ENCODE measurements around the gene IDUA. TPM values are rescaled to one million over a fixed set of nuclear protein-coding genes. Genes with fewer than 3 reads are reported as not detected.

The IDUA gene
- total RNA-seq, 1 donor from 2014 or later: 34.3 TPM

- Mint-ChIP-seq H3K4me1 (ENCODE audit: low read depth) (no peaks in the 10 kb centered on the region), H3K27ac (no peak overlapping the region), H3K9me3 (no peaks in the 10 kb centered on the region), H3K27me3 (ENCODE audit: insufficient read depth) (no peaks in the 10 kb centered on the region), H3K36me3 (ENCODE audit: low read depth) (peaks cover 4% of the 10 kb centered on the region), H3K4me3 (no peak overlapping the region)
- intact Hi-C loops (cut with micrococcal nuclease): no loop called here
- no peak for DNase-seq (ENCODE audit: low spot score)
Observed at GRCh38 chr4:951594-952468, 35.0 kb upstream of the IDUA start.

- Mint-ChIP-seq H3K4me1 (ENCODE audit: low read depth) (no peaks in the 10 kb centered on the region), H3K9me3 (no peaks in the 10 kb centered on the region), H3K4me3 (no peak overlapping the region), H3K27ac (no peak overlapping the region), H3K36me3 (ENCODE audit: low read depth) (peaks cover 4% of the 10 kb centered on the region), H3K27me3 (ENCODE audit: insufficient read depth) (no peaks in the 10 kb centered on the region)
- intact Hi-C loops (cut with micrococcal nuclease): no loop called here
- DNase-seq (ENCODE audit: low spot score): no peak
Observed at GRCh38 chr4:952881-953573, 33.8 kb upstream of the IDUA start.

- Mint-ChIP-seq H3K27me3 (ENCODE audit: insufficient read depth) (no peaks in the 10 kb centered on the region), H3K9me3 (no peaks in the 10 kb centered on the region), H3K4me1 (ENCODE audit: low read depth) (no peaks in the 10 kb centered on the region), H3K27ac (no peak overlapping the region), H3K4me3 (no peak overlapping the region), H3K36me3 (ENCODE audit: low read depth) (peaks cover 4% of the 10 kb centered on the region)
- intact Hi-C loops (cut with micrococcal nuclease): no loop called here
- no peak for DNase-seq (ENCODE audit: low spot score)
Observed at GRCh38 chr4:953574-953915, 33.3 kb upstream of the IDUA start.

GRCh38 chr4:954211-955020 is 32.4 kb upstream of the IDUA start:
- Mint-ChIP-seq H3K27me3 (ENCODE audit: insufficient read depth) (no peaks in the 10 kb centered on the region), H3K4me3 (no peak overlapping the region), H3K27ac (no peak overlapping the region), H3K9me3 (no peaks in the 10 kb centered on the region), H3K4me1 (ENCODE audit: low read depth) (no peaks in the 10 kb centered on the region), H3K36me3 (ENCODE audit: low read depth) (peaks cover 4% of the 10 kb centered on the region)
- DNase-seq (ENCODE audit: low spot score): no peak
- intact Hi-C loops (cut with micrococcal nuclease): no loop called here

GRCh38 chr4:955161-955921 is 31.5 kb upstream of the IDUA start:
- DNase-seq (ENCODE audit: low spot score): no peak
- no peaks in the 10 kb centered on the region for H3K4me1 Mint-ChIP-seq (ENCODE audit: low read depth)
- H3K27me3 Mint-ChIP-seq (ENCODE audit: insufficient read depth): no peaks in the 10 kb centered on the region
- H3K27ac Mint-ChIP-seq: no peak overlapping the region
- H3K9me3 Mint-ChIP-seq: no peaks in the 10 kb centered on the region
- peaks cover 4% of the 10 kb centered on the region for H3K36me3 Mint-ChIP-seq (ENCODE audit: low read depth)
- intact Hi-C loops (cut with micrococcal nuclease): no loop called here
- no peak overlapping the region for H3K4me3 Mint-ChIP-seq

- H3K27ac Mint-ChIP-seq: no peak overlapping the region
- H3K27me3 Mint-ChIP-seq (ENCODE audit: insufficient read depth): no peaks in the 10 kb centered on the region
- no peak overlapping the region for H3K4me3 Mint-ChIP-seq
- no peaks in the 10 kb centered on the region for H3K4me1 Mint-ChIP-seq (ENCODE audit: low read depth)
- H3K9me3 Mint-ChIP-seq: no peaks in the 10 kb centered on the region
- DNase-seq (ENCODE audit: low spot score): no peak
- H3K36me3 Mint-ChIP-seq (ENCODE audit: low read depth): peaks cover 4% of the 10 kb centered on the region
- intact Hi-C loops (cut with micrococcal nuclease): no loop called here
Observed at GRCh38 chr4:955931-956381, 30.9 kb upstream of the IDUA start.

- Mint-ChIP-seq H3K9me3 (no peaks in the 10 kb centered on the region), H3K27ac (no peak overlapping the region)
Observed at GRCh38 chr4:956531-957230, 30.2 kb upstream of the IDUA start.

GRCh38 chr4:957231-957580 is 29.6 kb upstream of the IDUA start:
- no peaks in the 10 kb centered on the region for H3K27me3 Mint-ChIP-seq (ENCODE audit: insufficient read depth)
- intact Hi-C loops (cut with micrococcal nuclease): no loop called here
- H3K4me3 Mint-ChIP-seq: no peak overlapping the region
- H3K9me3 Mint-ChIP-seq: no peaks in the 10 kb centered on the region
- peaks cover 4% of the 10 kb centered on the region for H3K36me3 Mint-ChIP-seq (ENCODE audit: low read depth)
- H3K4me1 Mint-ChIP-seq (ENCODE audit: low read depth): no peaks in the 10 kb centered on the region
- DNase-seq (ENCODE audit: low spot score): no peak
- H3K27ac Mint-ChIP-seq: no peak overlapping the region

More at GRCh38 chr4:956531-957230, 30.2 kb upstream of the IDUA start:
- Mint-ChIP-seq H3K4me1 (ENCODE audit: low read depth) (no peaks in the 10 kb centered on the region), H3K4me3 (no peak overlapping the region), H3K27me3 (ENCODE audit: insufficient read depth) (no peaks in the 10 kb centered on the region), H3K36me3 (ENCODE audit: low read depth) (peaks cover 4% of the 10 kb centered on the region)
- no peak for DNase-seq (ENCODE audit: low spot score)
- intact Hi-C loops (cut with micrococcal nuclease): no loop called here

- DNase-seq (ENCODE audit: low spot score): no peak
- Mint-ChIP-seq H3K9me3 (no peaks in the 10 kb centered on the region), H3K27me3 (ENCODE audit: insufficient read depth) (no peaks in the 10 kb centered on the region), H3K36me3 (ENCODE audit: low read depth) (peaks cover 4% of the 10 kb centered on the region), H3K4me1 (ENCODE audit: low read depth) (no peaks in the 10 kb centered on the region), H3K4me3 (no peak overlapping the region), H3K27ac (no peak overlapping the region)
- intact Hi-C loops (cut with micrococcal nuclease): no loop called here
Observed at GRCh38 chr4:957581-958313, 29.1 kb upstream of the IDUA start.

- no peak for DNase-seq (ENCODE audit: low spot score)
- Mint-ChIP-seq H3K27me3 (ENCODE audit: insufficient read depth) (no peaks in the 10 kb centered on the region), H3K9me3 (no peaks in the 10 kb centered on the region), H3K36me3 (ENCODE audit: low read depth) (peaks cover 4% of the 10 kb centered on the region), H3K4me1 (ENCODE audit: low read depth) (no peaks in the 10 kb centered on the region), H3K4me3 (no peak overlapping the region), H3K27ac (no peak overlapping the region)
- intact Hi-C loops (cut with micrococcal nuclease): no loop called here
Observed at GRCh38 chr4:958314-958665, 28.6 kb upstream of the IDUA start.

GRCh38 chr4:958696-959337 is 28.0 kb upstream of the IDUA start:
- no peaks in the 10 kb centered on the region for H3K27me3 Mint-ChIP-seq (ENCODE audit: insufficient read depth)

More at GRCh38 chr4:958696-959337, 28.0 kb upstream of the IDUA start:
- Mint-ChIP-seq H3K36me3 (ENCODE audit: low read depth) (peaks cover 4% of the 10 kb centered on the region), H3K27ac (no peak overlapping the region), H3K9me3 (no peaks in the 10 kb centered on the region), H3K4me3 (no peak overlapping the region), H3K4me1 (ENCODE audit: low read depth) (no peaks in the 10 kb centered on the region)
- intact Hi-C loops (cut with micrococcal nuclease): no loop called here
- no peak for DNase-seq (ENCODE audit: low spot score)

Data from activated T-helper 1 cell treated with anti-CD3 and anti-CD28 coated beads, Interleukin-12 subunit alpha, Interleukin-12 subunit beta, Interleukin-2, Interleukin-4 antibody, amounts not matched to agents 30 ng/mL and 10 ng/mL and 1 ng/mL, durations not matched to agents 14 hours and 24 hours and 36 hours (primary cell).